CD4-positive, alpha-beta T cell (primary cell): ENCODE data around the gene PLOD3. TPM values are rescaled to one million over a fixed set of nuclear protein-coding genes. Genes with fewer than 3 reads are reported as not detected.
A peak's percentile ranks its signal among the peaks of the same experiment; 100 is the strongest.

Source experiments
- ATAC-seq: fragments of 200-7000 bp; cut with Tn5 transposase; one replicate; pipeline ENCODE4 v1.10.0; 2022; ENCODE audit warnings: mild to moderate bottlenecking; ENCODE audit not compliant: poor library complexity
- CTCF ChIA-PET: fragments of 350-600 bp; sonication (Branson Sonifier 250); formaldehyde crosslinking; loops from one replicate; lab custom pipeline; 2021; ENCODE audit warnings: antibody characterized with exemption, inconsistent platforms; lab: Charles Lee
- POLR2A ChIA-PET: fragments of 350-600 bp; sonication (Branson Sonifier 250); formaldehyde crosslinking; loops from one replicate; lab custom pipeline; 2021; ENCODE audit warnings: antibody characterized with exemption, inconsistent platforms; lab: Charles Lee
- DNase-seq, 14 experiments: peaks; one replicate each; pipeline ENCODE4 v3.0.0-alpha.2; 2013 to 2020; ENCODE audit warnings: mixed read lengths in 2 of 14
- H3K27ac ChIP-seq, 2 donors: one replicate each; pipeline versions ENCODE4 v1.5.1 to v1.7.0; 2013; ENCODE audit warnings: low read length in 2 of 2, low read depth in 1 of 2, mild to moderate bottlenecking in 1 of 2
- H3K27me3 ChIP-seq, 2 experiments: 1 replicate in 1 of 2; 2 replicates in 1 of 2; pipeline versions ENCODE4 v1.6.1 to v1.7.0; 2013; ENCODE audit warnings: low read length in 2 of 2, control low read depth in 1 of 2, mild to moderate bottlenecking in 1 of 2, moderate library complexity in 1 of 2; ENCODE audit not compliant: insufficient read depth in 2 of 2, control insufficient read depth in 1 of 2
- H3K36me3 ChIP-seq: one replicate; pipeline ENCODE4 v1.6.1; 2013; ENCODE audit warnings: low read length, control low read depth; ENCODE audit not compliant: insufficient read depth
- H3K4me1 ChIP-seq: one replicate; pipeline ENCODE4 v1.6.1; 2013; ENCODE audit warnings: low read length, control low read depth; ENCODE audit not compliant: insufficient read depth
- H3K4me3 ChIP-seq: one replicate; pipeline ENCODE4 v1.5.1; 2013; ENCODE audit warnings: mild to moderate bottlenecking, low read length, moderate library complexity
- H3K9me3 ChIP-seq, 2 experiments: 1 replicate in 1 of 2; 2 replicates in 1 of 2; pipeline versions ENCODE4 v1.6.1 to v1.7.0; 2013; ENCODE audit warnings: low read length in 2 of 2, mild to moderate bottlenecking in 2 of 2, control low read depth in 1 of 2, moderate library complexity in 1 of 2; ENCODE audit not compliant: control insufficient read depth in 1 of 2, insufficient read depth in 1 of 2
- H3K27ac Mint-ChIP-seq: one replicate; pipeline ENCODE4 v1.8.0; 2020; ENCODE audit warnings: mixed read lengths
- H3K27me3 Mint-ChIP-seq: one replicate; pipeline ENCODE4 v1.8.0; 2021; ENCODE audit warnings: mixed read lengths
- H3K36me3 Mint-ChIP-seq: one replicate; pipeline ENCODE4 v1.8.0; 2021; ENCODE audit warnings: low read depth, mixed read lengths
- H3K4me1 Mint-ChIP-seq: one replicate; pipeline ENCODE4 v1.8.0; 2021; ENCODE audit warnings: low read depth, mixed read lengths
- H3K4me3 Mint-ChIP-seq: one replicate; pipeline ENCODE4 v1.8.0; 2020; ENCODE audit warnings: mild to moderate bottlenecking, mixed read lengths
- H3K9me3 Mint-ChIP-seq: one replicate; pipeline ENCODE4 v1.8.0; 2020; ENCODE audit warnings: mixed read lengths
- intact Hi-C, 2 experiments: fragments of 100-400 bp; cut with DNase I in 1 of 2; cut with micrococcal nuclease in 1 of 2; formaldehyde crosslinking; loops; one replicate each; pipeline versions ENCODE4 v1.15.1 to v1.9.0; 2023 to 2025; cut with DNase I, micrococcal nuclease
- total RNA-seq, 174 experiments: library from RNA in 2 of 174; stranded (reverse) in 2 of 174; gene quantifications; one replicate each; pipeline ENCODE4 v1.2.3 and lab custom pipeline; 2021 to 2026
- TF ChIP-seq, protein P1 (sequence below): fragments of 200-600 bp; IDR thresholded peaks from one replicate; pipeline ENCODE4 v1.8.0; 2022; ENCODE audit warnings: antibody characterized with exemption, mild to moderate bottlenecking

PLOD3 gene
- total RNA-seq, 2 experiments from 2014 or later, result 13.8 to 15.9 TPM

DNA sequence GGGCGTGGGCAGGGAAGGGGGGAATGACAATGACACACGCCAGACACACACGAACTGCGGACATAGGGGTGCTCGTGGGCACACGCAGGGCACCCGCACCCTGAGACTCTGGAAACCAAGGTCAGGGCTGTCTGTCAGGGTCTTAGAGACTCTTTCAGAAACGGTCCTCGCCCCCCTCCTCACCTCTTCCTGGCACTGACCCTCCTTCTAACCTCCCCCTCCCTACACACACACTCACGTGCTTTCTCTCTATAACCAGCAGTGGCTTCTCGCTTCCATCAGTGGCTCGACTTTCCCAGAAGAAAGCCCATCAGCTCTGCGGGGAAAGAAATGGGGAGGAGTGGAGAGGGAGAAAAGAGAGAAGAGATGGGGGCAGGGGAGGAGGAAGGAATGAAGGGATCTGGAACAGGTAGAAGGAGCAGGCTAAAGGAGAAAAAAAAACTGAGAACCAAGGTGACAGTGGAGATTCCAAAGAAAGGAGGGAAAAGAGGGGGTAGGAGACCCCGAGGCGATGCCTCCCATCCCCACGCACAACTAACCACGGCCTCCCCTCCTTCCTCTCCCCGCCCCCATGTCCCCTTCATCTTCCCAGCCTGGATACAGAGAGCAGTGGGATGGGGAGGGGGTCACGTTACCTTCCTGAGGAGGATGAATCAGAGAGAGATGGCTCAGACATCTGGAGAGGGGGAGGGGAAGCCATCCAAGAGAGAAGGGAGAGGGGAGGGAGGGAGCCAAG, 50.3 kb downstream of the PLOD3 start:
- no peaks in the 10 kb centered on the region for H3K36me3 Mint-ChIP-seq
- no peak overlapping the region for H3K4me3 Mint-ChIP-seq
- Histone ChIP-seq H3K9me3 (peaks cover 0 to 46% of the 10 kb centered on the region in 2 experiments), H3K4me3 (no peak overlapping the region), H3K36me3 (no peaks in the 10 kb centered on the region), H3K27ac (no peak overlapping the region), H3K27me3 (peaks cover 85 to 94% of the 10 kb centered on the region in 2 experiments), H3K4me1 (peaks cover 75% of the 10 kb centered on the region)
- H3K9me3 Mint-ChIP-seq, result no peaks in the 10 kb centered on the region
- intact Hi-C loops, result loop anchor here in 1 of 2 experiments (2.0 to 5.0 kb wide), 3 partner anchors 14 to 280 kb away; partner anchors contain the start of gene UFSP1
- H3K27ac Mint-ChIP-seq, result no peak overlapping the region
- CTCF ChIA-PET, result no interaction called here
- peaks cover 84% of the 10 kb centered on the region for H3K27me3 Mint-ChIP-seq
- peaks cover 60% of the 10 kb centered on the region for H3K4me1 Mint-ChIP-seq
- TF ChIP-seq, protein P1, sequence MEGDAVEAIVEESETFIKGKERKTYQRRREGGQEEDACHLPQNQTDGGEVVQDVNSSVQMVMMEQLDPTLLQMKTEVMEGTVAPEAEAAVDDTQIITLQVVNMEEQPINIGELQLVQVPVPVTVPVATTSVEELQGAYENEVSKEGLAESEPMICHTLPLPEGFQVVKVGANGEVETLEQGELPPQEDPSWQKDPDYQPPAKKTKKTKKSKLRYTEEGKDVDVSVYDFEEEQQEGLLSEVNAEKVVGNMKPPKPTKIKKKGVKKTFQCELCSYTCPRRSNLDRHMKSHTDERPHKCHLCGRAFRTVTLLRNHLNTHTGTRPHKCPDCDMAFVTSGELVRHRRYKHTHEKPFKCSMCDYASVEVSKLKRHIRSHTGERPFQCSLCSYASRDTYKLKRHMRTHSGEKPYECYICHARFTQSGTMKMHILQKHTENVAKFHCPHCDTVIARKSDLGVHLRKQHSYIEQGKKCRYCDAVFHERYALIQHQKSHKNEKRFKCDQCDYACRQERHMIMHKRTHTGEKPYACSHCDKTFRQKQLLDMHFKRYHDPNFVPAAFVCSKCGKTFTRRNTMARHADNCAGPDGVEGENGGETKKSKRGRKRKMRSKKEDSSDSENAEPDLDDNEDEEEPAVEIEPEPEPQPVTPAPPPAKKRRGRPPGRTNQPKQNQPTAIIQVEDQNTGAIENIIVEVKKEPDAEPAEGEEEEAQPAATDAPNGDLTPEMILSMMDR, result no peak
- POLR2A ChIA-PET, result interaction anchor here (1.8 kb wide), 1 partner anchor 51 kb away, joined by 7 read pairs; the partner anchor contains the start of genes PLOD3 and ZNHIT1
- peak in 1 of 14 experiments; percentile 33 for DNase-seq
- ATAC-seq, result no peak

DNA sequence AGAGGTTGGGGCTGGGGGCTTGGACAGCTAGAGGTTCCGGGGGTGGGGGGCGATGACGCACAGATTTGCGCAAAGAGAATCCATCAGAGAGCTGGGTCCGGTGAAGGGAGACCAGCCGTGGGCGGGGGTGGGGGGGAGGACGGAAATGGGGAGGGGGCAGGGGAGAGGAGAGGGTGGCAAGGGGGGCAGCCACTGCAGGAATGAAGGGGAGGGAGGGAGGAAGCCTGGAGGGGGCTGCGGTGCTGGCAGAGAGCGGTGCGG, 50.8 kb downstream of the PLOD3 start:
- intact Hi-C loops, result loop anchor here in 1 of 2 experiments (2.0 to 5.0 kb wide), 3 partner anchors 14 to 279 kb away; partner anchors contain the start of gene UFSP1
- H3K4me3 ChIP-seq, result no peak overlapping the region
- H3K27me3 Mint-ChIP-seq, result peaks cover 82% of the 10 kb centered on the region
- H3K27ac Mint-ChIP-seq, result no peak overlapping the region
- TF ChIP-seq, protein P1, result no peak
- no peaks in the 10 kb centered on the region for H3K36me3 Mint-ChIP-seq
- DNase-seq, result no peak
- ChIA-PET CTCF (no interaction called here), POLR2A (interaction anchor here (1.8 kb wide), 1 partner anchor 51 kb away, joined by 7 read pairs; the partner anchor contains the start of genes PLOD3 and ZNHIT1)
- peaks cover 85 to 93% of the 10 kb centered on the region in 2 experiments for H3K27me3 ChIP-seq
- no peak for ATAC-seq
- H3K4me1 ChIP-seq, result peaks cover 70% of the 10 kb centered on the region
- H3K9me3 Mint-ChIP-seq, result no peaks in the 10 kb centered on the region
- H3K36me3 ChIP-seq, result no peaks in the 10 kb centered on the region
- H3K4me1 Mint-ChIP-seq, result peaks cover 55% of the 10 kb centered on the region
- H3K9me3 ChIP-seq, result peaks cover 0 to 41% of the 10 kb centered on the region in 2 experiments
- no peak overlapping the region for H3K27ac ChIP-seq
- H3K4me3 Mint-ChIP-seq, result no peak overlapping the region

DNA sequence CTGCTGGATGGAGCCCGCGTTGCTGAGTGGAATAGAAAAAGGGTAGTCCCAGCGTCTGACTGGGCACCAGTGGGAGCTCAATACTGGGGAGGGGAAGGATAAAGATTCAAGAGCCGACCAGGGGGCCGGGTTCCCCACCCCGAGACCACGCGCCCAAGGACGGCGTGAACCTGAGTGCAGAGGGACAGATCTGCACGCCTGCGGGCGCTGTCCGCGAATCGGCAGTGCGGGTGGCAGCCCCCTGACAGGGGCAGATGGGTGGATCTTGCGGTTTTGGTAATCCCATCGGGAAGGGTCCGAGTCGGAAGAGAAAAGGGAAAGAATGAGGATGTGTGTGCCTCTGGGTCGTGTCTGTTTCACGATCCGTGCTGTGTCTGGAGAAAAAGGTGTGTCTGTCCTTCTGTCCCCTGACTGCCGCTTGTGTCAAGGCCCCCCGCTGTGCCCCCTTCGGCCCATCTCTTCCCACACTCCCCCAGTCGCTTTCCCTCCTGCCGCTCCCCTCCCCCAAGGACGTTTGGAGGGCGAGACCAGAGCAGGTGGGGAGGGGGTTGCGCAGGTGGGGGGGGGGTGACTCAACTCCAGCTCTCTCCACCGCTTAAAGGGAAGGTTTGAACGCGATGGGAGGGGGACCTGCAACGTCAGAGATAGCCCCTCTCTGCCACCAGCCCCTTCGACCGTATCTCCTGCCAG, 51.3 kb downstream of the PLOD3 start:
- DNase-seq, result no peak
- H3K4me3 ChIP-seq, result peak overlapping the region; percentile 19
- H3K4me1 ChIP-seq, result peaks cover 65% of the 10 kb centered on the region

More for the DNA sequence above, 51.3 kb downstream of the PLOD3 start:
- Mint-ChIP-seq H3K4me1 (peaks cover 51% of the 10 kb centered on the region), H3K9me3 (no peaks in the 10 kb centered on the region), H3K27me3 (peaks cover 82% of the 10 kb centered on the region), H3K4me3 (peak overlapping the region; percentile 74), H3K36me3 (no peaks in the 10 kb centered on the region), H3K27ac (peak overlapping the region; percentile 14)
- CTCF ChIA-PET, result interaction anchor here (3.1 kb wide), 1 partner anchor 22 kb away, joined by 12 read pairs; no protein-coding TSS in a partner anchor
- H3K9me3 ChIP-seq, result peaks cover 0 to 39% of the 10 kb centered on the region in 2 experiments
- no peak for ATAC-seq
- H3K27ac ChIP-seq, result no peak overlapping the region
- intact Hi-C loops, result loop anchor here in 1 of 2 experiments (2.0 to 5.0 kb wide), 3 partner anchors 13 to 279 kb away; partner anchors contain the start of gene UFSP1
- POLR2A ChIA-PET, result interaction anchor here (0.8 to 1.8 kb wide), 6 partner anchors 11 to 291 kb away, joined by 3 to 7 read pairs (median 4); partner anchors contain the start of genes AP1S1, PLOD3, SRRT and ZNHIT1
- H3K27me3 ChIP-seq, result peaks cover 85 to 91% of the 10 kb centered on the region in 2 experiments
- H3K36me3 ChIP-seq, result no peaks in the 10 kb centered on the region
- TF ChIP-seq, protein P1, result no peak
